Measurements from ENCODE around the gene TMCC2. TPM values are rescaled to one million over a fixed set of nuclear protein-coding genes. Genes with fewer than 3 reads are reported as not detected.

Gene TMCC2
- total and polyA plus RNA-seq, 2 of the 8 experiments (the other 6 are each of a cell fraction or from before 2014, with no cell fraction given), result 6.7 to 6.8 TPM

- Histone ChIP-seq H2BK5ac (ENCODE audit: low read depth, low read length) (no peak overlapping the region), H3K4ac (replicated peaks; ENCODE audit: insufficient read length, low read depth, low read length) (no peak overlapping the region), H3K23ac (ENCODE audit: insufficient read length) (no peak overlapping the region), H3K18ac (ENCODE audit: extremely low read depth, low read length) (no peak overlapping the region), H3K4me1 (replicated peaks in 1 of 4; ENCODE audit: control insufficient read depth in 3 of 4, insufficient read depth in 4 of 4, low read length in 3 of 4) (peaks cover 13 to 18% (median 16%) of the 10 kb centered on the region in 4 experiments; a peak in 6 of 7 replicates), H2AK5ac (ENCODE audit: low read depth, low read length) (no peak overlapping the region), H2BK15ac (ENCODE audit: low read length) (0 out of 2 replicates have a peak overlapping the region, but pooled peaks have one; percentile 63), H3K9ac (replicated peaks in 1 of 4; ENCODE audit: extremely low read depth in 1 of 4, low read depth in 3 of 4, low read length in 3 of 4) (no peak overlapping the region), H3K36me3 (ENCODE audit: control insufficient read depth in 2 of 4, insufficient read depth in 4 of 4, low read length in 3 of 4) (no peaks in the 10 kb centered on the region), H3K4me3 (ENCODE audit: extremely low read depth in 1 of 4, insufficient read depth in 2 of 4, low read depth in 3 of 4, low read length in 4 of 4) (peak overlapping the region in 1 of 4 experiments; percentile 4; a peak in 3 of 8 replicates), H4K20me1 (replicated peaks in 1 of 2; ENCODE audit: control insufficient read depth in 1 of 2, insufficient read depth in 2 of 2, low read length in 2 of 2) (peaks cover 3 to 9% of the 10 kb centered on the region in 2 experiments), H2AFZ (ENCODE audit: low read length) (no peak overlapping the region), H3K79me2 (ENCODE audit: control insufficient read depth in 1 of 2, insufficient read depth in 2 of 2, low read length in 2 of 2) (no peaks in the 10 kb centered on the region), H4K91ac (replicated peaks; ENCODE audit: insufficient read length, low read length) (no peak overlapping the region), H3K79me1 (ENCODE audit: low read depth, low read length) (no peaks in the 10 kb centered on the region), H4K8ac (ENCODE audit: extremely low read depth, insufficient read depth, low read length) (no peak overlapping the region), H3K23me2 (ENCODE audit: low read depth, low read length) (peaks cover 11% of the 10 kb centered on the region), H2BK12ac (ENCODE audit: low read depth, low read length) (no peak overlapping the region), H4K5ac (ENCODE audit: insufficient read length, low read depth, low read length) (no peak overlapping the region), H3K56ac (replicated peaks; ENCODE audit: insufficient read length, low read depth, low read length) (no peak overlapping the region), H2BK120ac (replicated peaks; ENCODE audit: low read depth, low read length) (no peak overlapping the region), H3K27ac (ENCODE audit: low read depth, low read length) (no peak overlapping the region), H3K9me3 (ENCODE audit: insufficient read depth in 2 of 2, low read depth in 1 of 2, low read length in 1 of 2) (no peaks in the 10 kb centered on the region), H3K14ac (ENCODE audit: insufficient read length) (no peak overlapping the region), H2BK20ac (ENCODE audit: low read length) (no peak overlapping the region), H3K27me3 (replicated peaks in 1 of 4; ENCODE audit: control insufficient read depth in 3 of 4, extremely low read depth in 1 of 4, insufficient read depth in 3 of 4, low read length in 3 of 4) (peaks cover 0 to 6% (median 4%) of the 10 kb centered on the region in 4 experiments; a peak in 5 of 7 replicates), H3K4me2 (ENCODE audit: insufficient read depth in 1 of 2, low read depth in 2 of 2, low read length in 2 of 2) (peak overlapping the region; percentile 40 to 99; a peak in 3 of 4 replicates)
- POLR2A ChIA-PET (ENCODE audit: partially characterized antibody), result interaction anchor here (0.9 to 2.4 kb wide), 6 partner anchors 9 to 91 kb away, joined by 3 to 9 read pairs (median 4); partner anchors contain the start of gene NUAK2
- FAIRE-seq (no peak), DNase-seq (ENCODE audit: low read depth in 1 of 2, low spot score in 2 of 2) (no peak)
- WGBS, 2 experiments (ENCODE audit: extremely low coverage in 1 of 2, insufficient coverage in 1 of 2, insufficient read length in 1 of 2, insufficient replicate concordance in 2 of 2, low coverage in 1 of 2, low lambda C conversion rate in 2 of 2, missing lambda C conversion rate in 1 of 2), result 80% methylated on average over 10 of the region's 10 CpGs; no CpG with 5 or more reads in 1 of the 2 experiments
- CTCF ChIA-PET (ENCODE audit: partially characterized antibody), result interaction anchor here (0.6 to 40.8 kb wide), 27 partner anchors 9 to 1567 kb away, joined by 3 to 1035 read pairs (median 4); no protein-coding TSS in a partner anchor
- no peak for TF ChIP-seq CTCF (IDR thresholded peaks at IDR 0.05; ENCODE audit: control extremely low read depth in 1 of 3, insufficient read depth in 1 of 3, low read depth in 1 of 3, low read length in 3 of 3)
- TF ChIP-seq FOSL1 (IDR thresholded peaks at IDR 0.05; ENCODE audit: insufficient read depth, low read depth, low read length), result no peak
- TF ChIP-seq SIN3A (conservative IDR thresholded peaks at IDR 0.05 in 1 of 2, IDR thresholded peaks at IDR 0.05 in 1 of 2; ENCODE audit: low read depth in 1 of 2, low read length in 2 of 2), result no peak
- no peak for TF ChIP-seq CBX8 (IDR thresholded peaks at IDR 0.05; ENCODE audit: borderline replicate concordance, low read depth, low read length)
- TF ChIP-seq POU5F1 (IDR thresholded peaks at IDR 0.05; ENCODE audit: low read depth, low read length), result no peak
- TF ChIP-seq SP2 (IDR thresholded peaks at IDR 0.05; ENCODE audit: low read length), result no peak
- TF ChIP-seq RXRA (IDR thresholded peaks at IDR 0.05; ENCODE audit: insufficient read depth, low read depth, low read length), result no peak
- no peak for TF ChIP-seq RBBP5 (IDR thresholded peaks at IDR 0.05; ENCODE audit: borderline replicate concordance, low read depth, low read length)
- TF ChIP-seq TCF12 (IDR thresholded peaks at IDR 0.05; ENCODE audit: low read depth, low read length), result no peak
Measured at GRCh38 chr1:205229916-205230700, 2.4 kb downstream of the TMCC2 start.

Data from H1 (cell line).